Measurements from ENCODE around the gene CHD5.

DNA sequence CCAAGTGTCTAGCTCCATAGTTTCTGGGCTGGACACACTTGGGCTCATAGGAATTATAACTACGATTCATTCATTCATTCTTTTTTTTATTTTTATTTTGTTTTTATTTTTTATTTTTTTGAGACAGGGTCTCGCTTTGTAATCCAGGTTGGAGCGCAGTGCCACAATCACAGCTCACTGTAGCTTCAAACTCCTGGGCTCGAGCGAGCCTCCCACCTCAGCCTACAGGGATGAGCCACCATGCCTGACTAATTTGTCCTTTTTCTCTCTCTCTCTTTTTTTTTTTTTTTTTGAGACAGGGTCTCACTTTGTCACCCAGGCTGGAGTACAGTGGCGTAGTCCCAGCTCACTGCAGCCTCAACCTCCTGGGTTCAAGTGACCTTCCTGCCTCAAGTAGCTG is 92.2 kb downstream of the CHD5 start:
- TF ChIP-seq SRF (IDR thresholded peaks at IDR 0.05; ENCODE audit: low read depth): no peak
- TF ChIP-seq EGR1 (IDR thresholded peaks at IDR 0.05; ENCODE audit: low read depth): no peak
- TF ChIP-seq EZH2 (IDR thresholded peaks at IDR 0.05): no peak
- no peak for TF ChIP-seq EZH2phosphoT487 (IDR thresholded peaks at IDR 0.05; ENCODE audit: borderline replicate concordance)
- TF ChIP-seq, protein P1, sequence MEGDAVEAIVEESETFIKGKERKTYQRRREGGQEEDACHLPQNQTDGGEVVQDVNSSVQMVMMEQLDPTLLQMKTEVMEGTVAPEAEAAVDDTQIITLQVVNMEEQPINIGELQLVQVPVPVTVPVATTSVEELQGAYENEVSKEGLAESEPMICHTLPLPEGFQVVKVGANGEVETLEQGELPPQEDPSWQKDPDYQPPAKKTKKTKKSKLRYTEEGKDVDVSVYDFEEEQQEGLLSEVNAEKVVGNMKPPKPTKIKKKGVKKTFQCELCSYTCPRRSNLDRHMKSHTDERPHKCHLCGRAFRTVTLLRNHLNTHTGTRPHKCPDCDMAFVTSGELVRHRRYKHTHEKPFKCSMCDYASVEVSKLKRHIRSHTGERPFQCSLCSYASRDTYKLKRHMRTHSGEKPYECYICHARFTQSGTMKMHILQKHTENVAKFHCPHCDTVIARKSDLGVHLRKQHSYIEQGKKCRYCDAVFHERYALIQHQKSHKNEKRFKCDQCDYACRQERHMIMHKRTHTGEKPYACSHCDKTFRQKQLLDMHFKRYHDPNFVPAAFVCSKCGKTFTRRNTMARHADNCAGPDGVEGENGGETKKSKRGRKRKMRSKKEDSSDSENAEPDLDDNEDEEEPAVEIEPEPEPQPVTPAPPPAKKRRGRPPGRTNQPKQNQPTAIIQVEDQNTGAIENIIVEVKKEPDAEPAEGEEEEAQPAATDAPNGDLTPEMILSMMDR (IDR thresholded peaks at IDR 0.05 in 2 of 3, conservative IDR thresholded peaks at IDR 0.05 in 1 of 3; ENCODE audit: borderline replicate concordance in 1 of 3, insufficient read depth in 1 of 3, low read depth in 2 of 3, low read length in 2 of 3): no peak
- TF ChIP-seq JUND (IDR thresholded peaks at IDR 0.05): no peak
- TF ChIP-seq, protein P2, sequence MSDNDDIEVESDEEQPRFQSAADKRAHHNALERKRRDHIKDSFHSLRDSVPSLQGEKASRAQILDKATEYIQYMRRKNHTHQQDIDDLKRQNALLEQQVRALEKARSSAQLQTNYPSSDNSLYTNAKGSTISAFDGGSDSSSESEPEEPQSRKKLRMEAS (IDR thresholded peaks at IDR 0.05): no peak
- no peak for TF ChIP-seq POLR2A (IDR thresholded peaks at IDR 0.05; ENCODE audit: borderline replicate concordance, extremely low read depth, insufficient read depth, insufficient read length)
- TF ChIP-seq POLR2AphosphoS5 (IDR thresholded peaks at IDR 0.05; ENCODE audit: low read depth, low read length): no peak
- no peak for TF ChIP-seq CEBPB (IDR thresholded peaks at IDR 0.05; ENCODE audit: low read depth)
